Measurements from ENCODE around the gene ADGRG3.

ADGRG3 gene

DNA sequence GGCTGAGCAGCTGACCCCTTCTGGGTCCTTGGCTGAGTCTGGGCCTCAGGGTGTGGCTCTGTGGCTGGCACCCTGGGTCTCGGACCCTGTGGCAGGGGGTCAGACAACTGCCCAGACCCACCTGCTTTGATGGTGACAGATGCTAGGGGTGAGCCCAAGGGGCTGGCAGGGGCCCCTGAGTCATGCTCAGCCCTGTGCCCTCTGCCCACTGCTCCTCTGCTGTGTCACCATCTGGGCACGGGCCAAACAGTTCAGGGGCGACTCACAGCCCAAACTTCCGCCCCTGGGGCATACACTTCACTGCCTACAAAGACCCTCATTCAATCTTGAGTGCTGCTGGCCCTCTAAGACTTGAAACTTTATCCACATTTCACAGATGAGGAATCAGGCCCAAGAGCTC, 33.9 kb upstream of the ADGRG3 start:
- Histone ChIP-seq H3K4me1 (ENCODE audit: control insufficient read depth, low read length) (peaks cover 3% of the 10 kb centered on the region; the same call in 1 of the 2 replicates), H3K79me2 (ENCODE audit: control insufficient read depth, low read length) (no peaks in the 10 kb centered on the region), H3K9me3 (ENCODE audit: control insufficient read depth, insufficient read depth, low read length) (no peaks in the 10 kb centered on the region), H3K36me3 (ENCODE audit: control insufficient read depth, low read length) (no peaks in the 10 kb centered on the region), H4K20me1 (ENCODE audit: control insufficient read depth, insufficient read depth, low read depth, low read length) (peaks cover 4% of the 10 kb centered on the region; the same call in 1 of the 2 replicates), H3K9me2 (replicated peaks; ENCODE audit: control insufficient read depth, low read length) (no peaks in the 10 kb centered on the region), H3F3A (ENCODE audit: control insufficient read depth, insufficient read depth) (no peaks in the 10 kb centered on the region), H3K4me2 (ENCODE audit: low read length) (no peak overlapping the region), H3K27me3 (ENCODE audit: control insufficient read depth, low read length) (peaks cover 47% of the 10 kb centered on the region), H3K4me3 (ENCODE audit: low read length) (no peak overlapping the region), H3K27ac (ENCODE audit: low read depth, low read length) (no peak overlapping the region)
- no peak for TF ChIP-seq EZH2phosphoT487 (IDR thresholded peaks at IDR 0.05; ENCODE audit: borderline replicate concordance, low read length)
- TF ChIP-seq, protein P1, sequence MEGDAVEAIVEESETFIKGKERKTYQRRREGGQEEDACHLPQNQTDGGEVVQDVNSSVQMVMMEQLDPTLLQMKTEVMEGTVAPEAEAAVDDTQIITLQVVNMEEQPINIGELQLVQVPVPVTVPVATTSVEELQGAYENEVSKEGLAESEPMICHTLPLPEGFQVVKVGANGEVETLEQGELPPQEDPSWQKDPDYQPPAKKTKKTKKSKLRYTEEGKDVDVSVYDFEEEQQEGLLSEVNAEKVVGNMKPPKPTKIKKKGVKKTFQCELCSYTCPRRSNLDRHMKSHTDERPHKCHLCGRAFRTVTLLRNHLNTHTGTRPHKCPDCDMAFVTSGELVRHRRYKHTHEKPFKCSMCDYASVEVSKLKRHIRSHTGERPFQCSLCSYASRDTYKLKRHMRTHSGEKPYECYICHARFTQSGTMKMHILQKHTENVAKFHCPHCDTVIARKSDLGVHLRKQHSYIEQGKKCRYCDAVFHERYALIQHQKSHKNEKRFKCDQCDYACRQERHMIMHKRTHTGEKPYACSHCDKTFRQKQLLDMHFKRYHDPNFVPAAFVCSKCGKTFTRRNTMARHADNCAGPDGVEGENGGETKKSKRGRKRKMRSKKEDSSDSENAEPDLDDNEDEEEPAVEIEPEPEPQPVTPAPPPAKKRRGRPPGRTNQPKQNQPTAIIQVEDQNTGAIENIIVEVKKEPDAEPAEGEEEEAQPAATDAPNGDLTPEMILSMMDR (IDR thresholded peaks at IDR 0.05; ENCODE audit: low read depth, low read length, poor library complexity, severe bottlenecking) = no peak

DNA sequence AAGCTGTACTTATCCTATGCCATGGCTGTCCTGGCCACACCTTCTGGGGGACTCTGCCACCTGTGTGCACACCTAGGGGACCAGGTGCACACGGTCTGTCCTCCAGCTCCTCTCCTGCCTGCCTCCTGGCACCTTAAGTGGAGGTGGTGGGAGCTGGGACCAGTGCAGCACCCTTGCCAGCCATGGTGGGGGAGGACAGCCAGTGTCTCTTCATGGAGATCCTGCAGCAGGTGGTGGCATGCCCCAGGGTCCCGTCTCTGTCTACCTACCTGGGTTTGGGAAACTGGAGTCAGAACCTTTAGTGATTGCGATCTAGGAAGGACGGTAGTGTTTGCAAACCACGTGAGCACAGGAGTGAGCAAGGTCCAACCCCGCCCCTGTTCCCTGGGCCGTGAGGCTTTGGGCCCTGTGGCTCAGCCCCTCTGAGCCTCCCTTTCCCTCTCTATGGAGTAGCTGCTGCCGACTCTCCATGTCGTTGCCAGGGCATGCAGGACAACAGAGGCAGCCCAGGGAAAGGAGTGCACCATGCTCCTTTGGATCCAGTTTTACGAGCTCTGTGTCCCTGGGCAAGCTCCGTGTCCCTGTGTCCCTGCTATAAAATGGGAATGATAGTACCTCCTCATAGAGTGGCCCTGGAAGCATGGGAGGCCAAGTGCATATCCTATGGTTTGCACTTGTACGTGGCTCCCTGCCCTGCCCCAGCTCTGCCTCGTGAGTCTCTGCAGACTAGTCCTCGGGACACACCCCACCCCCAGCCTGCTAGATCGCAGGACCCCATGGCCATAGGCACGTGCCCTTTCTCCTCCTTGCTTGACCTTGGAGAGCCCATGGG, 32.6 kb upstream of the ADGRG3 start:
- TF ChIP-seq, protein P1 (IDR thresholded peaks at IDR 0.05; ENCODE audit: low read depth, low read length, poor library complexity, severe bottlenecking) = no peak
- TF ChIP-seq EZH2phosphoT487 (IDR thresholded peaks at IDR 0.05; ENCODE audit: borderline replicate concordance, low read length) = no peak
- Histone ChIP-seq H3F3A (ENCODE audit: control insufficient read depth, insufficient read depth) (no peaks in the 10 kb centered on the region), H3K4me1 (ENCODE audit: control insufficient read depth, low read length) (peaks cover 4% of the 10 kb centered on the region; the same call in 1 of the 2 replicates), H3K27ac (ENCODE audit: low read depth, low read length) (no peak overlapping the region), H3K79me2 (ENCODE audit: control insufficient read depth, low read length) (no peaks in the 10 kb centered on the region), H3K36me3 (ENCODE audit: control insufficient read depth, low read length) (no peaks in the 10 kb centered on the region), H3K9me2 (replicated peaks; ENCODE audit: control insufficient read depth, low read length) (no peaks in the 10 kb centered on the region), H3K4me2 (ENCODE audit: low read length) (no peak overlapping the region), H3K9me3 (ENCODE audit: control insufficient read depth, insufficient read depth, low read length) (no peaks in the 10 kb centered on the region), H4K20me1 (ENCODE audit: control insufficient read depth, insufficient read depth, low read depth, low read length) (peaks cover 4% of the 10 kb centered on the region; the same call in 1 of the 2 replicates), H3K4me3 (ENCODE audit: low read length) (no peak overlapping the region), H3K27me3 (ENCODE audit: control insufficient read depth, low read length) (peaks cover 47% of the 10 kb centered on the region)

DNA sequence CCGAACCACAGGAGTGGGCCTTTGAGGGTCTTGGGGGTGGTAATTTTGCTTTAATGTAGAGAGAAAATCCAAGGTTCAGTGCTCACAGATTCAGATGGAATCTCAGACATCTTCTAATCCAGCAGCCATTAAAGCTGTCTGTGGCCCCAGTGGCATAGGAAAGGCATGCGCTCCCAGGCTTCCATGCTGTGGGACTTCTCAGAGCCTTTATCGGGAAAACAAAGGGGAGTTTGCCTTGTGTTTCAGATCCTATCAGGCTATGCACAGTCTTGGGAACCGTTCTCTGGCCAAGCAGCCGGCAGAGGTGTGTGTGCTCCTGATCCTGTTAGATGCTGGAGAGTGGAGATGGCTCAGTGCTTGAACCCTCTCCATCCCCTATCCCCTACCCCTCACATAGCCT, 31.9 kb upstream of the ADGRG3 start:
- Histone ChIP-seq H3K79me2 (ENCODE audit: control insufficient read depth, low read length) (no peaks in the 10 kb centered on the region), H3K27me3 (ENCODE audit: control insufficient read depth, low read length) (peaks cover 47% of the 10 kb centered on the region), H3F3A (ENCODE audit: control insufficient read depth, insufficient read depth) (no peaks in the 10 kb centered on the region), H3K9me2 (replicated peaks; ENCODE audit: control insufficient read depth, low read length) (no peaks in the 10 kb centered on the region), H3K4me1 (ENCODE audit: control insufficient read depth, low read length) (peaks cover 4% of the 10 kb centered on the region; the same call in 1 of the 2 replicates), H4K20me1 (ENCODE audit: control insufficient read depth, insufficient read depth, low read depth, low read length) (peaks cover 4% of the 10 kb centered on the region; the same call in 1 of the 2 replicates), H3K9me3 (ENCODE audit: control insufficient read depth, insufficient read depth, low read length) (no peaks in the 10 kb centered on the region), H3K4me3 (ENCODE audit: low read length) (no peak overlapping the region), H3K4me2 (ENCODE audit: low read length) (no peak overlapping the region), H3K27ac (ENCODE audit: low read depth, low read length) (no peak overlapping the region), H3K36me3 (ENCODE audit: control insufficient read depth, low read length) (no peaks in the 10 kb centered on the region)
- TF ChIP-seq, protein P1 (IDR thresholded peaks at IDR 0.05; ENCODE audit: low read depth, low read length, poor library complexity, severe bottlenecking) = no peak
- no peak for TF ChIP-seq EZH2phosphoT487 (IDR thresholded peaks at IDR 0.05; ENCODE audit: borderline replicate concordance, low read length)

Data from DOHH2 (cell line).